Measurements from ENCODE around the gene GLDC.
A peak's percentile ranks its signal among the peaks of the same experiment; 100 is the strongest.

The GLDC gene

DNA sequence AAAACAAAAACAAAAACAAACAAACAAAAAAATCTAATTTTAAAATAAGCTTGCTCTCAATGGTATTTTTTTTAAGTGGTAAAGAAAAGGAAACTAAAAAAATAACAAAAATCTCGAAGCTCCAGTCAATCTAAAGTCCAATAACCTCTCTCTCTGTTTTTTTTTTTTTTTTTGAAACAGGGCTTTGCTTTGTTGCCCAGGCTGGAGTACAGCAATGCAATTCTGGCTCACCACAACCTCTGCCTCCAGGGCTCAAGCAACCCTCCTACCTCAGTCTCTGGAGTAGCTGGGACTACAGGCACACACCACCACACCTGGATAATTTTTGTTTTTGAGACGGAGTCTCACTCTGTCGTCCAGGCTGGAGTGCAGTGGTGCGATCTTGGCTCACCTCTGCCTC is 25.9 kb upstream of the GLDC start:
- Histone ChIP-seq H3K27ac (no peak overlapping the region), H3K4me3 (ENCODE audit: low read depth, low read length) (no peak overlapping the region), H3K36me3 (replicated peaks) (no peaks in the 10 kb centered on the region), H3K27me3 (replicated peaks) (no peaks in the 10 kb centered on the region)
- in situ Hi-C loops (cut with HindIII; ENCODE audit: low pct_ligation_motif_present, low sequenced_read_pairs) = no loop called here
- no peak for TF ChIP-seq CTCF (IDR thresholded peaks at IDR 0.05; ENCODE audit: low read depth, low read length, missing control alignments)
- no peak for DNase-seq

DNA sequence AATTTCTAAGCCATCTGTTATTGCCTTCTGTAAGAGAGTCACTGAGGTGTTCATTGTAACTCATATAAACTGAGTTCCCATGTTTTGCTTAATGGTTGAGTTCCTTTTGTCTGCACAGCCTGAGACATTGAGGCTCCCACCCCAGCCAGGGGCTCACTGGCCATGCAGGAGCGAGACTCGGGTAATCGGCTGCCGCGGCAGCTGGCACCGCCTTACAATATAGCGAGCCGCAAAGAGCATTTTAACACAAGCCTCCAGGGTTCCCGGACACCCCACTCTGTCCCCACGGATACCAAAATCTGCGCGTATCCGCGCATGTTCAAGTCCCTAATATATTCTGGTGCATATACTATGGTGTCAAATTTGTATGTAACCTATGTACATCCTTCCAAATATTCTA is 24.4 kb upstream of the GLDC start:
- no peaks in the 10 kb centered on the region for H3K27me3 ChIP-seq (replicated peaks)
- no peak overlapping the region for H3K4me3 ChIP-seq (ENCODE audit: low read depth, low read length)
- DNase-seq = no peak
- no peaks in the 10 kb centered on the region for H3K36me3 ChIP-seq (replicated peaks)
- no peak for TF ChIP-seq CTCF (IDR thresholded peaks at IDR 0.05; ENCODE audit: low read depth, low read length, missing control alignments)
- in situ Hi-C loops (cut with HindIII; ENCODE audit: low pct_ligation_motif_present, low sequenced_read_pairs) = no loop called here
- H3K27ac ChIP-seq = no peak overlapping the region

GRCh38 chr9:6667633-6668280 is 22.2 kb upstream of the GLDC start:
- H3K36me3 ChIP-seq (replicated peaks) = no peaks in the 10 kb centered on the region
- no peak overlapping the region for H3K4me3 ChIP-seq (ENCODE audit: low read depth, low read length)
- peak; percentile 60 for TF ChIP-seq CTCF (IDR thresholded peaks at IDR 0.05; ENCODE audit: low read depth, low read length, missing control alignments)
- in situ Hi-C loops (cut with HindIII; ENCODE audit: low pct_ligation_motif_present, low sequenced_read_pairs) = no loop called here
- peak; percentile 9 for DNase-seq
- H3K27ac ChIP-seq = no peak overlapping the region
- H3K27me3 ChIP-seq (replicated peaks) = no peaks in the 10 kb centered on the region

- TF ChIP-seq CTCF (IDR thresholded peaks at IDR 0.05; ENCODE audit: low read depth, low read length, missing control alignments) = no peak
- Histone ChIP-seq H3K4me3 (ENCODE audit: low read depth, low read length) (no peak overlapping the region), H3K36me3 (replicated peaks) (no peaks in the 10 kb centered on the region), H3K27ac (no peak overlapping the region), H3K27me3 (replicated peaks) (no peaks in the 10 kb centered on the region)
- DNase-seq = no peak
- in situ Hi-C loops (cut with HindIII; ENCODE audit: low pct_ligation_motif_present, low sequenced_read_pairs) = no loop called here
These were observed 21.6 kb upstream of the GLDC start for GRCh38 chr9:6667080-6667479.

- Histone ChIP-seq H3K4me3 (ENCODE audit: low read depth, low read length) (no peak overlapping the region), H3K27ac (no peak overlapping the region), H3K27me3 (replicated peaks) (no peaks in the 10 kb centered on the region), H3K36me3 (replicated peaks) (no peaks in the 10 kb centered on the region)
- no peak for TF ChIP-seq CTCF (IDR thresholded peaks at IDR 0.05; ENCODE audit: low read depth, low read length, missing control alignments)
- in situ Hi-C loops (cut with HindIII; ENCODE audit: low pct_ligation_motif_present, low sequenced_read_pairs) = no loop called here
- no peak for DNase-seq
These were observed 20.1 kb upstream of the GLDC start for GRCh38 chr9:6665628-6666027.

DNA sequence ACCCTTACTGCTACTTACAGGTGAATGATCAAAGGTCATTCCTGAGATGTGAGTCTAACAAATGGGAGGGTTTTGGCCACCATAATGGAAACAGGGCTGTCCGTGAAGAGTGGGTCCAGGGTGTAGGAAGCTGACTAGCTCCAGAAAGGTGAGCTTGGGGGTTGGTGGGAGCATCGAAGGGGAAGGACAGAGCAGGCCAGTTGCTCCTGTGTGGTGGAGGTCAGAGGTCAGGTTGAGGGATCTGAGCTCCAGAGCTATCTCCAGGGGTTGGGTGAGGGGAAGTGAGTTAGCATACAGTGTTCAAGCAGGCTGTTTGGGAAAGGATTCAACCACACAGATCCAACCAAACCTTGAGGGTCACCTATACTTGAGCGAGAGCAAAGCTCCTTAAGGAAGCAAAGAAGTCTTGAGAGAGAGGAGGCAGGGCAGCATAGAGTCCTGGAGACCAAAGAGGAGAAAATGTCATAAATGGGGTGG is 18.7 kb upstream of the GLDC start:
- no peak for DNase-seq

More for the DNA sequence above, 18.7 kb upstream of the GLDC start:
- Histone ChIP-seq H3K27me3 (replicated peaks) (no peaks in the 10 kb centered on the region), H3K4me3 (ENCODE audit: low read depth, low read length) (no peak overlapping the region), H3K27ac (no peak overlapping the region), H3K36me3 (replicated peaks) (no peaks in the 10 kb centered on the region)
- TF ChIP-seq CTCF (IDR thresholded peaks at IDR 0.05; ENCODE audit: low read depth, low read length, missing control alignments) = no peak
- in situ Hi-C loops (cut with HindIII; ENCODE audit: low pct_ligation_motif_present, low sequenced_read_pairs) = no loop called here

Data from brain microvascular endothelial cell (primary cell).